Prostate gland (tissue), 2 donors: ENCODE data around the gene ARHGAP18. TPM values are rescaled to one million over a fixed set of nuclear protein-coding genes. Genes with fewer than 3 reads are reported as not detected.
A peak's percentile ranks its signal among the peaks of the same experiment; 100 is the strongest.

Experiments
- DNase-seq: peaks from one replicate; pipeline ENCODE4 v3.0.0-alpha.2; 2019; ENCODE audit warnings: low spot score
- H3K27ac ChIP-seq, 2 donors: fragments of 200-600 bp; sonication (generic); 2 replicates each; pipeline ENCODE4 v1.5.1; 2017 to 2019
- H3K27me3 ChIP-seq: fragments of 200-600 bp; sonication (generic); replicated peaks from 2 replicates; pipeline ENCODE4 v1.5.1; 2019; ENCODE audit not compliant: insufficient read depth
- H3K36me3 ChIP-seq, 2 donors: fragments of 200-600 bp; sonication (generic); 1 replicate in 1 of 2; 2 replicates in 1 of 2; pipeline versions ENCODE4 v1.5.1 to v1.8.1; 2017 to 2019
- H3K4me1 ChIP-seq: fragments of 200-600 bp; sonication (generic); replicated peaks from 2 replicates; pipeline ENCODE4 v1.5.1; 2019
- H3K4me3 ChIP-seq, 2 donors: fragments of 200-600 bp; sonication (generic); 2 replicates each; pipeline ENCODE4 v1.5.1; 2017 to 2019
- H3K9me3 ChIP-seq: fragments of 200-600 bp; sonication (generic); 2 replicates; pipeline ENCODE4 v1.5.1; 2017
- POLR2A ChIP-seq: fragments of 450-650 bp; IDR thresholded peaks from one replicate; pipeline ENCODE4 v1.6.1; 2016; ENCODE audit warnings: antibody characterized with exemption, mild to moderate bottlenecking
- POLR2AphosphoS5 ChIP-seq: sonication (generic); formaldehyde crosslinking; IDR thresholded peaks from one replicate; pipeline ENCODE4 v1.6.1; 2017; ENCODE audit warnings: antibody characterized with exemption
- WGBS: methylation state at CpG from one replicate; pipeline ENCODE4 v1.1.5; 2018; 5-methylcytosine and 5-hydroxymethylcytosine counted together
- intact Hi-C: fragments of 100-400 bp; cut with DNase I; formaldehyde crosslinking; loops from one replicate; pipeline ENCODE4 v1.14.2; 2022
- total RNA-seq, 2 donors: library from RNA; depleted of rRNA; stranded (reverse); fragments of >200 nt; gene quantifications; one replicate each; pipeline ENCODE4 v1.1.0, GENCODE V29; 2016
- TF ChIP-seq, protein P1 (sequence below), 4 experiments: fragments of 200-600 bp in 2 of 4; fragments of 450-650 bp in 2 of 4; sonication (generic) in 2 of 4; IDR thresholded peaks; 1 replicate in 3 of 4; 2 replicates in 1 of 4; pipeline ENCODE4 v1.5.1; 2016 to 2019; ENCODE audit warnings: antibody characterized with exemption in 4 of 4, mild to moderate bottlenecking in 2 of 4, moderate library complexity in 2 of 4

ARHGAP18 gene
- total RNA-seq, 2 donors from 2014 or later, result 15.0 to 29.1 TPM

DNA sequence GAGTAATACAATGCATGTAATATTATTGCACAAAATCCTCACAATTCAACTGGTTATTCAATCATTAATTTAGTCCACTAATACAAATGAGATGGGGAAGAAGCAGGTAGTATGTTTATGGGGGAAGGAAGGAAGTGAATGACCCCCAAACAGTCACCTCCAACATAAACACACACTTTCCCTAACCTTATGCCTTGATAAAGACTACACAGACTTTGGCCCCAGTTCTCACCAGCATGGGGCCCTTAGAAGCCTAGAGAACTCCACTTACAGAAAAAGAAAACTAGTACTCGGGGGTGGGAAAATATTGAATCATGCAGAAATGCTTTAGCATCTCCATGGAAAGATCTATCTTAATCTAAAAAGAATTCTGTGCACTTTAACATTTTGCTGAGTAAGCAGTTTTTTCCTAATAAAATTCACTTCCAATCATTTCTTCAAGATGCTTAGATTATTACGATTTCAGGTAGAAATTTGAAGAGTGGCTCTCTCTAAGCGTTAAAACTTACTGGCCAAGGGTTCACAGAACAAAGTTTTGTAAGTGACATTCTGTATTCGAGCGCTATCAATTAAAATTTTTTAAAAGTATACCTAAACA, 18.8 kb downstream of the ARHGAP18 start:
- Histone ChIP-seq H3K36me3 (no peaks in the 10 kb centered on the region), H3K27ac (no peak overlapping the region), H3K4me1 (no peaks in the 10 kb centered on the region), H3K4me3 (no peak overlapping the region), H3K9me3 (no peaks in the 10 kb centered on the region), H3K27me3 (no peaks in the 10 kb centered on the region)
- TF ChIP-seq, protein P1, sequence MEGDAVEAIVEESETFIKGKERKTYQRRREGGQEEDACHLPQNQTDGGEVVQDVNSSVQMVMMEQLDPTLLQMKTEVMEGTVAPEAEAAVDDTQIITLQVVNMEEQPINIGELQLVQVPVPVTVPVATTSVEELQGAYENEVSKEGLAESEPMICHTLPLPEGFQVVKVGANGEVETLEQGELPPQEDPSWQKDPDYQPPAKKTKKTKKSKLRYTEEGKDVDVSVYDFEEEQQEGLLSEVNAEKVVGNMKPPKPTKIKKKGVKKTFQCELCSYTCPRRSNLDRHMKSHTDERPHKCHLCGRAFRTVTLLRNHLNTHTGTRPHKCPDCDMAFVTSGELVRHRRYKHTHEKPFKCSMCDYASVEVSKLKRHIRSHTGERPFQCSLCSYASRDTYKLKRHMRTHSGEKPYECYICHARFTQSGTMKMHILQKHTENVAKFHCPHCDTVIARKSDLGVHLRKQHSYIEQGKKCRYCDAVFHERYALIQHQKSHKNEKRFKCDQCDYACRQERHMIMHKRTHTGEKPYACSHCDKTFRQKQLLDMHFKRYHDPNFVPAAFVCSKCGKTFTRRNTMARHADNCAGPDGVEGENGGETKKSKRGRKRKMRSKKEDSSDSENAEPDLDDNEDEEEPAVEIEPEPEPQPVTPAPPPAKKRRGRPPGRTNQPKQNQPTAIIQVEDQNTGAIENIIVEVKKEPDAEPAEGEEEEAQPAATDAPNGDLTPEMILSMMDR (IDR thresholded peaks at IDR 0.05), result no peak
- no peak for TF ChIP-seq POLR2A
- no peak for TF ChIP-seq POLR2AphosphoS5
- intact Hi-C loops, result no loop called here
- no peak for DNase-seq
- WGBS, result 95% methylated on average over 5 of the region's 5 CpGs

DNA sequence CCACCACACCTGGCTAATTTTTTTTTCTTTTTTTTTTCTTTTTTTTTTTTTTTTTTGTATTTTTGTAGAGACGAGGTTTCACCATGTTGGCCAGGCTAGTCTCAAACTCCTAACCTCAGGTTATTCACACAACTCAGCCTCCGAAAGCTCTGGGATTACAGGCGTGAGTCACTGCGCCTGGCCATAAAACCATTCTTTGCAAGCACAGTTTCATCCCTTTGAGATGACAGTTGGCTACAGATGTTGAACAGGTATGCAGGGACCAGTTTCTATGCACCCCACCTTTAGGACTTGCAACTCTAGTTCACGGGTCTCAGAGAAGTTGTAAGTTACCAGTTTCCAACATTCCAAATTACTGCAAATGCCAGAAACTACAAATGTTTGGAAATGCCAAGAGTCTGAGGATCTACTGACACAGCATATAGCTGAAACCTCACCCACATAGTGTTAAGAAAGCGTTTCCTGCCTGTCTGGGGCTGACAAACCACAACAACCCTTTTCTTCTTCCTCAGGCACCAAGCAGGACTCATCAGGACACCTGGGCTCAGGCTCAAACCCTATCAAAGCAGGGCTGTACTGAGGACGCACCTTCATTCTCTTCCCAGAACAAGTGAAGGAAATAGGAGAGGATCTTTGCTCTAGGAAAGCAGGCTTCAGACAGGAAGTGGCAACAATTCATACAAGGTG, 22.9 kb downstream of the ARHGAP18 start:
- WGBS, result 76% methylated on average over 7 of the region's 7 CpGs
- Histone ChIP-seq H3K27ac (no peak overlapping the region), H3K9me3 (no peaks in the 10 kb centered on the region), H3K27me3 (no peaks in the 10 kb centered on the region), H3K36me3 (no peaks in the 10 kb centered on the region), H3K4me3 (no peak overlapping the region), H3K4me1 (no peaks in the 10 kb centered on the region)
- TF ChIP-seq, protein P1 (IDR thresholded peaks at IDR 0.05), result no peak
- no peak for TF ChIP-seq POLR2AphosphoS5
- intact Hi-C loops, result no loop called here
- no peak for DNase-seq

DNA sequence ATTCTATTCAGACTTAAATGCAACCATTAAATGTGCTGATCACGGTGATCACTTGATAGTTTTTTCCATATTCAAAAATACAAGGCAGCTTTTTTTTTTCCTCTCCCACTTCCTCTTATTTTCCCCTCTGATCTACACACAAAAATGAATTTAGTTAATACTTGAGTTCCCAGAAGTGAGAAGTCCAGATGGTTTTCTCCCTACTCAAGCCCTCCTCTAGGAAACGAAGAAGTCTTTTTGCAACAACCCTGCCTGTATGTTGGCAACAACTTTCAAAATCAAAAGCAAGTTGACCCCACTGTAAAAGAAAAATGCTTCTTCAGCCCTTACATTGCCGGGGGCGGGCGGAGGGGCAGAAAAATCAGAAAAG, 24.3 kb downstream of the ARHGAP18 start:
- TF ChIP-seq POLR2A, result no peak
- TF ChIP-seq, protein P1 (IDR thresholded peaks at IDR 0.05), result no peak
- no peak for TF ChIP-seq POLR2AphosphoS5
- no peak overlapping the region for H3K4me3 ChIP-seq
- H3K9me3 ChIP-seq, result no peaks in the 10 kb centered on the region
- no peak for DNase-seq
- no peaks in the 10 kb centered on the region for H3K4me1 ChIP-seq
- WGBS, result 89% methylated on average over 5 of the region's 5 CpGs
- H3K36me3 ChIP-seq, result no peaks in the 10 kb centered on the region
- no peaks in the 10 kb centered on the region for H3K27me3 ChIP-seq
- H3K27ac ChIP-seq, result no peak overlapping the region
- intact Hi-C loops, result no loop called here

DNA sequence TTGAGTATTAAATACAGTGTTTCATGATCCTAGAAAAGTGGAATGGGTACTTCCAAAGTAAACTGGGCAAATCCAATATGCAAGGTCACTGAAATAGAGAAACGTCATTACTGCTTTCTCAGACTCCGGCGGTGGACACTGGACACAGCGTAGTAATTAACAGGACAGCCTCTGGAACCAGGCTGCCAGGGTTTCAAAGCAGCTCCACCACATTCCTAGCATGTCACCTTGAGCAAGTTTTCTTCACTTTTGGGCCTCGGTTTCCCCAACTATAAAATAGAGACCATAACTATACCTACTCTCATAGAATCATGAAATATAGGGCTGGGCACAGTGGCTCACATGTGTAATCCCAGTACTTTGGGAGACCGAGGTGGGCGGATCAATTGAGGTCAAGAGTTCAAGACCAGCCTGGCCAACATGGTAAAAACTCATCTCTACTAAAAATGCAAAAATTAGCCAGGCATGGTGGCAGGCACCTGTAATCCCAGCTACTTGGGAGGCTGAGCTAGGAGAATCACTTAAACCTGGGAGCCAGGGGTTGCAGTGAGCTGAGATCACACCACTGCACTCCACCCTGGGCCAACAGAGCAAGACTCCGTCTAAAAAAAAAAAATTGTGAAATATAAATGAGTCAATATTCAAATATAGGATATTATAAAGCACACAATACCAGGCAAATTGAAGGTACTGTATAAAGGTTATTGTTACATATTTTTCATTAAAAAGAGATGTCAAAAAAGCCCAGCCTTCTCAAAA, 24.9 kb downstream of the ARHGAP18 start:
- Histone ChIP-seq H3K4me3 (no peak overlapping the region), H3K4me1 (no peaks in the 10 kb centered on the region), H3K27me3 (no peaks in the 10 kb centered on the region), H3K9me3 (no peaks in the 10 kb centered on the region), H3K27ac (peak overlapping the region; percentile 8 to 35), H3K36me3 (no peaks in the 10 kb centered on the region)
- DNase-seq, result no peak
- intact Hi-C loops, result no loop called here
- WGBS, result 92% methylated on average over 8 of the region's 8 CpGs
- TF ChIP-seq, protein P1 (IDR thresholded peaks at IDR 0.05), result no peak
- TF ChIP-seq POLR2AphosphoS5 (no peak), POLR2A (no peak)
